ENCODE results near the gene RD3L.

RD3L gene

DNA sequence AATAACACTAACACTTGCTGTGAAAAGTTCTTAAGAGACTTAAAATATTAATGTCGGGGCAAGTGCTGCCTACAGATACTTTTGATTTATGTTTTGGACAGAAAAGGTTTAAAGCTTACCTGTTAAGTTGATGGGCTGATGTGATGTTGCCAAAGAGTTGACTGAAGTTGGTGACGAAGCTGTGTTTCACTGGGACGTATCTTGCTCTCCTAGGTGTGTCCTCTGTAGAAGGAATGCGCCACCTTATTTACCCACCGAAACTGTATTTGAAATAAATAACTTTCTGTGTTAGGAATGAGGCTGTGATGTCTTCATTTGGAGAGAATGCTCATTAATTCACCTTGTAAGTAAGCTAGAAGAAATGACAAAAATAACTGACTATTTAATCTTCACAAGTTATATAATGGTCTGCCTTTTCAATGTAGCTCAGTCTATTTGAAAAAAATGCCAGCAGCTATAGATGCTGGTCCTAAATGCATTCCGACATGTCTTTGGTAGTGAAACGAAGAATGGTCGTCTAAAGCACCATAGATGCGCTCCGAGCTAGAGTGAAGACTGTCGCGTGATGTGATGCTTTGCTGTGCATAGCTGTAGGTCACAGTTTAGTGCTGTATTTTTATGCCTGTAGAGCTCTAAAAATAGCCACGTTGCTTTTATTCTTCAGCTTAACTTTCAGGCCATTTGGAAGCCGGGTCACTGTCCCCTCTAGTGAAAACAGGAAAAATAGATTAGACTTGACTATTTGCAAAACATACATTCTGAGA lies at the start of gene RD3L:
Gene RD3L (minus strand): TSS at position 557 of the 764 bp plus-strand sequence. CDS start 834 bp downstream, outside the sequence.
- DNase-seq, result no peak

DNA sequence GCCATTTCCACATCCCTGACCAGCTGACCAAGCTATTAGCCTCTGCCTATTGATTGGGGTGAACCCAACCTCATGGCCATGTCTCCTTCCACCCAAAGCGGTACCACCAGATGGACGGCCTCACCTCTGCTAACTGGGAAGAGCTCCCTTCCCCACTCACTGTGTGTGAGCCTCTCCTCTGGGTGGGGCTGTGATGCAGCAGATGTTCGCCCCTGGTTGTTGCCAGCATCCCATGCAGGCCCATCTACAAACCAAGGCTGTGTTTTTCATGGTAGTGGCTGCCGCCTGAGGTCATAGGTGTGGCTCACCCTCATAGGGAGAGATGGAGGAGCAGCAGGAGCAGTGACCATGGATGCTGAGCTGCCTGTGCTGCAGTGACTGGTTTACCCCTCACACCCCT lies 47.6 kb upstream of the RD3L start:
- no peak for DNase-seq

DNA sequence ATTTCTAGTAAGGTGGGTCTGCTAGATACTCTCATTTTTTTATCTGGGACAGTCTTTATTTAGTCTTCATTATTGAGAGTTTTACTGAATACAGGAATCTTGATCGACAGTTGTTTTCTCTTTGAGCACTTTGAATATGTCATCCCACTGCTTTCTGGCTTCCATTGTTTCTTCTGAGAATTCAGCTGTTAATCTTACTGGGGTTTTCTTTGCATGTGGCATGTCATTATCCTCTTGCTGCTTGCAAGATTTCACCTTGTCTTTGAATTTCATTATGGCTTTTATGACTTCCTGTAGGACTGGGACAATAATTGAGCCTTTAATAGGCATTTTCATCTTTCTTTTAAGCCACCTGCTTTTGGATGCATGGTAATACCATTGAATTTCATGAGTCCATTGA lies 46.7 kb upstream of the RD3L start:
- DNase-seq, result no peak

DNA sequence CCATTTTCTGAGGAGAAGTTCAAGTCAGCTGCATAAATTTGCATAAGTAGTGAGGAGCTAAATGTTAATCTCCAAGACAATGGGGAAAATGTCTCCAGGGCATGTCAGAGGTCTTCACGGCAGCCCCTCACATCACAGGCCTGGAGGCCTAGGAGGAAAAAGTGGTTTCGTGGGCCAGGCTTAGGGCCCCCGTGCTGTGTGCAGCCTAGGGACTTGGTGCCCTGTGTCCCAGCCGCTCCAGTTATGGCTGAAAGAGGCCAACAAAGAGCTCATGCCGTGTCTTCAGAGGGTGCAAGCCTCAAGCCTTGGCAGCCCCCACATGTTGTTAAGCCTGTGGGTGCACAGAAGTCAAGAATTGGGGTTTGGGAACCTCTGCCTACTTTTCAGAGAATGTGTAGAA lies 41.9 kb upstream of the RD3L start:
- DNase-seq, result no peak

DNA sequence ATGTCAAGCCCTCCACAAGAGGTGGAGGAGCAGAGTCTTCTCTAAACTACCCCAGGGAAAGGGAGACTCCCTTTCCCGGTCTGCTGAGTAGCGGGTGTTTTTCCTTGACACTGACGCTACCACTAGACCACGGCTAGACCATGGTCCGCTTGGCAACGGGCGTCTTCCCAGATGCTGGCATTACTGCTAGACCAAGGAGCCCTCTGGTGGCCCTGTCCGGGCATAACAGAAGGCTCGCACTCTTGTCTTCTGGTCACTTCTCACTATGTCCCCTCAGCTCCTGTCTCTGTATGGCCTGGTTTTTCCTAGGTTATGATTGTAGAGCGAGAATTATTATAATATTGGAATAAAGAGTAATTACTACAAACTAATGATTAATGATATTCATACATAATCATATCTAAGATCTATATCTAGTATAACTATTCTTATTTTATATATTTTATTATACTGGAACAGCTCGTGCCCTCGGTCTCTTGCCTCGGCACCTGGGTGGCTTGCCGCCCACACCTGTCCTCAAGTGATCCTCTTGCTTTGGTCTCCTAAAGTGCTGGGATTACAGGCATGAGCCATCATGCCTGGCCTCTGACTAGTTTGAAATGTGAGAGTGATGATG lies 38.4 kb upstream of the RD3L start:
- peak in 1 of 2 experiments; percentile 1 for DNase-seq

DNA sequence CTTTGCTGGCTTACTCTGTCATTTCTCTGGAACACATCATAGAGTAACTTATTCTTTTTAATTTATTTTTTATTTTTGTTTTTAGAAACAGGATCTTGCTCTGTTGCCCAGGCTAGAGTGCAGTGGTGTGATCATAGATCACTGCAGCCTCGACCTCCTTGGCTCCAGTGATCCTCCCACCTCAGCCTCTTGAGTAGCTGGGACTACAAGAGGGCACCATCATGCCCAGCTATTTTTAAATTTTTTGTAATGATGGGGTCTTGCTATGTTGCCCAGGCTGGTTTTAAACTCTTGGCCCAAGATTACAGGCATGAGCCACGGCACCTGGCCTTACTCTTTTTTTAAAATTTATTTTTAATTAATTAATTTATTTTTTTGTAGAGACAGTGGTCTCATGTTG lies 32.2 kb upstream of the RD3L start:
- no peak for DNase-seq

DNA sequence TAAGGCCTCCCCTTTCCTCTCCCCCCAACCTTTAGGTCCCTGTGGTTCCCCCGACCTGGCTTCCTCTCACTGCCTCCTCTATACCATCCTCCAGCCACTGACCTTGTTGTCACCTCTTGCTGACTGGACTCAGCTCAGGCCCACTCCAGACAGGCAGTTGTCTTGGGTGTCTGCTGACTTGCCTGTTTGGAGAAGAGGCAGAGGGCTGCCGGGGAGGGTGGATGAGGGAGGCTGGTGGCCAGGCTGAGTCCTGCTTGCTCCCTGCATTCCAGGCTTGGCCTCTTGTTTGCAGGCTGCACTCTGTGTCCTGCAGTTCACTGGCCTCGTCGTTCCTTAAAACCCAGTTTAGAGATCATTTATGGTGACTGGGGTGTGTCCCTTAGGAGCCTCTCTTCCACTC lies 31.0 kb upstream of the RD3L start:
- no peak for DNase-seq

DNA sequence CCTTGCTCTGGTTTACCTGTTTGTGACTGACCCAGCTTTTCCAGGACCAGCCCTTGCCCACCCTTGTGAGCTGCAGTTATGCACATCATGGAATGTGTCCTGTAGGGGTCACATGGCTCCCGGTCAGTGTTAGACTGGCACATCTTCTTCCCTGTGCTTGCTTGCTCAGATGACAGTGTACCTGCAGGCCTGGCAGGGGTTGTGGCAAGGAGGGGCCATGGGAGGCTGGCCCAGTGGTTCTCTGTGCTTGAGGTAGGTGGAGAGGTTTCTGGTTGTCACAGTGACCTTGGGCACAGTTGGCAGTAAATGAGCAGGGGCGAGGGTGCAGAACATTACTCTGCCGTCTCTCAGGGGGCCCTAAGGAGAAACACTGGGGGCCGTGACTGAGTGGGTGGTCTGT lies 27.6 kb upstream of the RD3L start:
- no peak for DNase-seq

DNA sequence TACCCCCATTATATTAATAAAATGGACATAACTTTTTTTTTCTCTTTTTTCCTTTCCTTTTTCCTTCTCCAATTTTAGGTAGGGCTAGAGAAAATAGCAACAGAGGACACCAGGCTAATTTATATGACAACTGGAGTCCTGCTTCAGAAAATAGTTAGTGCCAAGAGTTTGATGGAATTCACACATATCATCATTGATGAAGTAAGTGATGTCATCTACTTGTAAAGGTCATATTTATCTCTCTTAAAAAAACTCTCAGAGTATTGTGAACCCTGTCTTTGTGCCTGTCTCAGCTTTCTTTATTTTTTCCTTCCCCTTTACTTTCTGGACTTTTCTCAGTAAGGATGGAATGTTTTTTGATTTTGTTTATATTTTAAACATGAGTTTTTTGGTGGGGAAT lies 24.3 kb upstream of the RD3L start:
- no peak for DNase-seq

DNA sequence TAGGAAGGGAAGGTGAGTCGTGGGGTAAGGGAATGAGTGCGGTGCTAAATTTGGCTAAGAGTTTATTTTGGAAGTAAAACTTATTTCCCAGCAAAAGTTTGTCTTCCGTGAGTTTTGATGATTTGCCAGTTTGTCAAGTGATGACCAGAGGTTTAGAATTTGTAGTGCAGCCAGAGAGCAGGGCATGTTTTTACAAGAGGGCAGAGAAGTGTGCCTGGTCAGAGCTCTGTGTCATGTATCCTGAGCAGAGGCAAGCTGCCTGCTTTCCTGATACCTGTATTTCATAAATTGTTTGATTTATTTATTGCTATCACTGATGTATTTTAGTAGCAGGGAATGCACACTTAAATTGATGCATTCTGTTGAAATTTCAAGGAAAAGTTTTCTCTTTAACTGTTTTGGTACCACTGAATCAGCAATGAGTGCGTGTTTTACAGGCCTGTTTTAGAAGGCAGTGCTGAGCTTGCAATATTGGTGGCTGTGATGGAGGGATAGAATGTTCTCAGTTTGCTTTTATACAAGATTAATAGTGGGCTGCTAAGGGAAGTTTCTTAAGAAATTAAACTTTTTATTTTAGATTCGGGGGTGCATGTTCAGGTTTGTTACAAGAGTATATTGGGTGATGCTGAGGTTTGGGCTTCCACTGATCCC lies 19.7 kb upstream of the RD3L start:
- no peak for DNase-seq

DNA sequence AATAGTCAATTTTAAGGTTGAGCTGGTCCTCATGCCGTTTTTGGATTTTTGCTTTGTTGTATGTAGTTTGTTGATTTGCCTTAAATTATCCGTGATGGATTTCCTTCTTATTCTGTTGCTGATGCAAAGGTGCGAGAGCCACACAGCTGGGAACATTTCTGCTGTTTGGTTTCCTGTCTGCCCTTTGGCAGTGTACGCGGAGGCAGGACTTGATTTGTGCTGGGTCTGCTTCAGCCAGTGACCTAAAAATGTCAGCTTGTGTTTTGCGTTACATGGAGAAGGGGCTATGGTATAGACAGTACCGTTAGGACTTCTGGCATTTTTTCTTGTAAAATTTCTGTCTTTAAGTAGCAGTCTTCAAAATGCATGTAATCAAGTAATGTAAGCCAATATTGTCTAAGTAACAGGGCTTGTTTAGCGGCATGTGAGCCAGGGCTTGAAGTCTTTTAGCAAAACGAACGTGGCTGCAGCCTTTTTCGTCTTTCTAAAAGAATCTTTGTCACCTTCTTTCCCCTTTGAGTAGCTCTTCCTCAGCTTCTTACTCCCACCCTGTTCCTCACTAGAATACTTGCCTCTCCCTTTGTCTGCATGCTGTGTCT lies 18.2 kb upstream of the RD3L start:
- DNase-seq, result no peak

DNA sequence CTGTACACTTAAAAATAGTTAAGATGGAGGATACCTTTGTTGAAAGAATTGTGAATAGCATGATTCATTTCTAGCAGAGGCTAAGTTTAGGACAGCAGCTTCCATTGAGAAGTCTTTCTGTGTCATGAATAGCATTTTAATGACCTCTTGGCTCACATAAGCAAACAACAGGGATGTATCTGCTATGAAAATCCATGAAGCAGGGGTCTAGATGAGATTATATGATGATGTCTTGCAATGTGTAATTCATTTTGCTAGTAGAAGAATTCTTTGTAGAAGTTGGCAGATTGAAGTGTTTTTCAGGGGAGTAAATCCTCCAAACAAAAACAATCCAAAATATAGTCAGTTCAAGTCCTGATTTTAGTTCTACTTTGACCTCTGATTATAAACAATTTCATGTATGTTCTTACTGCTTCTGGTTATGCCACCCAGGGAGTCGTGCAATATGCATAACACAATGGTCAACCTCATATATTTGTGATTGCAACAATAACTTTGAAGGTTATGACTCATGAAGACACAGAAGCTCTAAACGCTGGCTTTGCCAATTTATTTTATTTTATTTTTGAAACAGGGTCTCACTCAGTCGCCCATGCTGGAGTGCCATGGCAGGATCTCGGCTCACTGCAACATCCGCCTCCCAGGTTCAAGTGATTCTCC lies 6.9 kb upstream of the RD3L start:
- no peak for DNase-seq

DNA sequence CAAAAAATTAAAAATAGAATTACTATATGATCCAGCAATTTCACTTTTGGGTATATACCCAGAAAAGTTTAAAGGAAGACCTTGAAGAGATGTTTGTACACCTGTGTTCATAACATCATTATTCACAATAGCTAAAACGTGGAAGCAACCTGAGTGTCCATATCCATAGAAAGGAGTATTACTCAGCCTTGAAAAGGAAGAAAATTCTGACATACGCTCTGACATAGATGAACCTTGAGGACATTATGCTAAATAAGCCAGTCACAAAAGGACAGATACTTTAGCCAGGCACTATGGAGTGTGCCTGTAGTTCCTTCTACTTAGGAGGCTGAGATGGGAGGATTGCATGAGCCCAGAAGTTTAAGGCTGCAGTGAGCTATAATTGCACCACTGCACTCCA lies 6.1 kb upstream of the RD3L start:
- no peak for DNase-seq

DNA sequence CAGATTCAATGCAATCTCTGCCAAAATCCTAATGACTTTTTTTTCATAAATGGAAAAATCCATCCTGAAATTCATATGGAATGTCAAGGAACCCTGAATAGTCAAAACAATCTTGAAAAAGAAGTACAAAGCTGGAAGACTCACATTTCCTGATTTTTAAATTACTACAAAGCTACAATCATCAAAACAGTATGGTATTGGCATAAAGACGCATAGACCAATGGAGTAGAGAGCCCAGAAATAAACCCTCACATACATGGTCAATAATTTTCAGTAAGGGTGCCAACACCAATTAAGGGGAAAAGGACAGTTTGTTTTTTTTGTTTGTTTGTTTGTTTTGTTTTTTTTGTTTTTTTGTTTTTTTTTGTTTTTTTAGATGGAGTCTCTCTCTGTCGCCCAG lies 4.6 kb upstream of the RD3L start:
- no peak for DNase-seq

DNA sequence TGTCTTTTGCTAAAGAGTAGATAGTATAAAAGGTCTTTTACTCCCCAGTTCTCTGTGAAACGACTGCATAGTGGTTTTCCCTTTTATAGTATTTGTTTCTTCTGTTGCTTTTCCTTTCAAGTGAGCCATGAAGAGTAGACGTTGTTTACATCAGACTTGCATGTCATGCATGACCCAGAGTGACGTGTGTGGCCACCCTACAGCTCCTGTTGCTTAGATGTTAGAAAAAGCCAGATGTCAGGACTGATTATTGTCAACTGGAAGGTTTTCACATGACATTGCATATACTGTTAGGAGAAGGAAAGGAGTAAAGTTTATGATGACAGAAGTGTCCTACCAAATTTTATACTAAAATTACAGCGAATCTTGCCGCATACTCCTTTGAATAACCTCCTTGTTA lies 1.3 kb upstream of the RD3L start:
- no peak for DNase-seq

DNA sequence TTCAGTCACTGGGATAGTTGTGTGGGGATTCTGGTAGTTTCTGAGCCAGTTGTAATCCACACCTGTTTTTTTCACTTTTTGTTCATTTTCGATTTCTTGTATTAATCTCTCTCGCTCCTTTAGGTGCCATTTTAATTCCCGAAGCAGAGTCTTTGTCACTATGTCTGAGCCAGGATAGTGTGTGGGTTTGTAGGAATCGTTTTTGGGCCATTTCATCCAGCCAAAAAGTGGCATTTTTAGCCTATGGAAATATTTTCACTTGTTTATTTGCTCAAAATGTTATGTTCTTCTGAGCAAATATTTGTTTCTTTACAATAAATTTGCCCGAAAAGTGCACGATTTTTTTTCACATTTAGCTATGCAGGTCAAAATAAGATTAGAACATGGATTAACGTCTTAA lies 867 bp downstream of the RD3L start:
- DNase-seq, result no peak

DNA sequence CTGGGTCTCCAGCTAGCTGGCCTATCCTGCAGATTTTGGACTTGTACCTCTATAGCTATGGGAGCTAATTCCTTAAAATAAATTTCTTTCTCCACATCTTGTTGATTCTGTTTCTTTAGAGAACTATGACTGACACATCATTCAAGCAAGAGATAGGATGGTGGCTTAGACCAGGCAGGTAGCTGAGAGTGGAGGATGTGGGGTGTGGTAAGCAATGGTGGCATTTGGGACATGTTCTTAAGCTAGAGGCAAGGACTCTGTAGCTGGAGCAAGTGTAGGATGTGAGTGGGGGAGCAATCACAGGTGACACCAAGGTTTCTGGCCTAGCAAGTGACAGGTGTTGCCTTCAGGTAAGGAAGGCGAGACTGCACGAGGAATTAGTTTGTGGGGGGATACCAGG lies 7.2 kb downstream of the RD3L start:
- no peak for DNase-seq

DNA sequence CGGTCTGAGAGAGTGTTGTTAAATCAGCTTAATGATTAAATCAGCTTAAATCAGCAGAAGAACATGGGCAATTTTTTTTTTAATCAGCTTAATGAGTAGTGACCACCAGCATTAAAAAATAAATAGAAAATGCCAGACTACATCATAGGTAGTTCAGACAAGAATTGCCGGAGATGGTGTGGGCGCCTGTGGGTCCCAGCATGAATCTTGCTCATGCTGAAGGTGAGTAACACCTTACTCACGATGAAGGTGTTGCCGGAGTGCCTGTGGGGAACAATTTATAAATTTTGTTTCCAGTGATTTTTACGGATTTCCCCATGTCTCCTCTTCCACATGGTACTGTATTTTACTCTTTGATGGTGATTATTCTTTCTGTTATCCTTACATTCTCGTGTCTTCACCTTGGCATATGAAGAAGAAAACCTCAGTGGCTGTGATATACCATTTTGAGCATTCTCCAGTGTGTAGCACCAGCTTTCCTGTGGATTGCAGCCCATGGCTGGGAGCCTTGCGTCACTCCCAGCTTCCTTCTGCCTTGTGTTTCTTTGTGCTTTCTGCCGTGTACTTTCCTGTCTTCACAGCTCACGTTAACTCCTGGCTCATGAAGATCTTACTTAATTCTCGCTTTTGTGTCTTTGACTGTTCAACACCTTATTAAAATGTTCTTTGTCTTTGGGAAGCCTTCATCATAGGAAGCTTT lies 9.4 kb downstream of the RD3L start:
- DNase-seq, result no peak

DNA sequence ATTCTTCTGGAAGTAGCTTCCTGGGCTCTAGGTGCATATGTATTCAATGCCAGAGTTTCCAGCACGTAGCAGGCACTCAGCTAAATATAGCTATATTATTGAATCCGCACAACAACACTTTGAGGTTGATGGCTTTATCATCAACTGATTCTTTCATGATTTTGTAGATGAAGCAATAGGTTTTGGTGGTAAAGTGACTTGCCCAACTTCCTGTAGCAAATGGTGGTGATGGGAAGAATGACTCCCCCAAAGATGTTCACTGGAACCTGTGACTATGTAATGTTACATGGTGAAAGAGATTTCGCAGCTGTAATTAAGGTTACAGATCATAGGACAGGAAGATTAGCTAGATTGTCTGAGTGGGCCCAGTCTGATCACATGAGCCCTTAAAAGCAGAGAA lies 10.9 kb downstream of the RD3L start:
- DNase-seq, result no peak

DNA sequence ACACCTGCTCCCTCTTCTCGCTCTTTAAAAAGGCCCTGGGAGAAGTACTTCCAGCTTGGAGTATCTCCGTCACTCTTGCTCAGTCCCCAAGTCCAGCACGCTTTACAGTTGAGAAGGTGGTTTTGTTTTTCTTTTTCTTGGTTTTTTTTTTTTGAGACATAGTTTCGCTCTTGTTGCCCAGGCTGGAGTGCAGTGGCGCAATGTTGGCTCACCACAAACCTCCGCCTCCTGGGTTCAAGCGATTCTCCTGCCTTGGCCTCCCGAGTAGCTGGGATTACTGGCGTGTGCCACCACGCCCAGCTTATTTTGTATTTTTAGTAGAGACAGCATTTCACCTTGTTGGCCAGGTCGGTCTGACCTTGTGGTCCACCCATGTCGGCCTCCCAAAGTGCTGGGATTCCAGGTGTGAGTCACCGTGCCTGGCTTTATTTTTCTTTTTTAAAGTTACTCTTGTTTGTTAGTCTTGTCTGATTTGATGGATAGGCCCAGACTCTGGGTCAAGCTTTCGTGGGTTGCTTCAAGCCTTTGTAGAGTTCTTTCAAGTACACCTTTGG lies 12.2 kb downstream of the RD3L start:
- DNase-seq, result no peak

DNA sequence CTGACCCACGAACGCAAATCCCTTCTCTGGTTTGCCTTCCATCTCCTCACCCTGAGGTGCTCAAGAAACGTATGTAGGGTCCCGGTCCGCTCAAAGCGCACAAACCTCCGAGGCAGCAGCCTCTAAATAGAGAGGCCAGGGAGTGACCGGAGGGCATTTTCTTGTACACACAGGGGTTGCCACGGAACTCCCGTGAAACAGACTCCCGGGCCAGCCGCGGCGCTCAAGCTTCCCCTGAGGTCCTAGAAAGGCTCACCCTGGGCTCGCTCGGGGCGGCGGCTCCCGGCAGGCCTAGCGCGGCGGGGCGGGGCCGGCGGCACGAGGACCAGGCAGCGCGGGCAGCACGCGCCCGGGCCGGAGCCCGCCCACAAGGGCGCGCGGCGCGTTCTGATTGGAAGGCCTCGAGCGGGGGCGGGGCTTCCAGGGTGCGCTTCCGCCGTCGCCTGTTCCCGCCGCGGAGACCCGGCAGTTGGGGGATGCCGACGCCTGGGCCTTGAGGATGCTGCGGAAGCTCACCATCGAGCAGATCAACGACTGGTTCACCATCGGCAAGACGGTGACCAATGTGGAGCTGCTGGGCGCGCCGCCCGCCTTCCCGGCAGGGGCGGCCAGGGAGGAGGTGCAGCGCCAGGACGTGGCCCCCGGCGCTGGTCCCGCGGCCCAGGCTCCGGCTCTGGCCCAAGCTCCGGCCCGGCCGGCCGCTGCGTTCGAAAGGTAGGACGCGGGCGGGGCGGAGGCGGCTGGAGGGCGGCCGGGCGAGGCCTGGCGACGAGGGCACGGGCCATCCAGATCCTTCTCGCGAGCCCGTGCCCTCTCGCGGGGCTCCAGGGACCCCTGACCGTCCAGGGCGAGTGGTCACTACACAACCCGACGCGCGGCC lies 14.1 kb downstream of the RD3L start, which contains the start of gene TDRD9:
Gene TDRD9 (plus strand): TSS at position 446 of the 880 bp plus-strand sequence. CDS start 54 bp downstream, at position 500.
- DNase-seq, result no peak
